ENCODE data around the gene SPINT1.

The SPINT1 gene

GRCh38 chr15:40892447-40893012, 48.7 kb downstream of the SPINT1 start:
- DNase-seq (ENCODE audit: low read depth in 1 of 2, low spot score in 1 of 2): no peak

DNA sequence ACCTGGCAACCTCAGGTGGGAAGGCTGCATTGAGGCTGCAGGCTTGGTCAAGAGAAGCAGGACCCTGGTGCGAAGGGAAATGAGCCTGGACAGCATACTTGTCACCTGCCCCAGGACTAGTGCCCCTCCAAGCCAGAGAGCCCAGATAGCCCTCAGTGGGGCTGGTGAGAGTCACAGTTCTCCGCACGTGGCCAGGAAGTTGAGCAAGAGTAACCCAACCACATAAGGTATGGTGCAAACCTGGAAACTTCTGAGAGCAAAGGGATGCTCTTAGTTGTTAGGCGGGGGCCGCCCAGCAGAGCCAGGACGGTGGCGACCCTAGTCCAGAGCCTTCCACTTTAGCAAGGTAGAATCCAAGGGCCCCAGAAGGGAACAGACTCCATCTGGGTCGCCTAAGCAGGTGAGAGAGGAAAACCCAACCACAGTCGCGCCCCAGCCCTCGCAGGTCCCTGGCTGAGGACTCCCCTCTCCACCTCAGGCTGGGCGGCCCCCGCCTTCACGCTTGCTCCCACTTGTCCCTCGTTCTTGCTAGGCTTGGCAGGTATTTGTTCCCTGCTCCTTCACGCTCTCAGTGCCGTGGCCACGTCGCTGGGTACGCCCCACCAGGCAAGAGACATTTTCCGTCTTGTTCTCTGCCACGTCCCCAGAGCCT, 49.3 kb downstream of the SPINT1 start:
- no peak for DNase-seq (ENCODE audit: low read depth in 1 of 2, low spot score in 1 of 2)

- peak; percentile 98 to 99 for DNase-seq (ENCODE audit: low read depth in 1 of 2, low spot score in 1 of 2)
These were observed 50.2 kb downstream of the SPINT1 start, which contains the start of gene VPS18 for GRCh38 chr15:40893733-40894680. VPS18 (plus strand) TSS chr15:40894450; CDS start chr15:40894769, 319 bp downstream.

GRCh38 chr15:40894681-40895448, 51.0 kb downstream of the SPINT1 start:
- DNase-seq (ENCODE audit: low read depth in 1 of 2, low spot score in 1 of 2): peak; percentile 26 to 43

- no peak for DNase-seq (ENCODE audit: low read depth in 1 of 2, low spot score in 1 of 2)
These were observed 55.8 kb downstream of the SPINT1 start for GRCh38 chr15:40899536-40900207.

DNA sequence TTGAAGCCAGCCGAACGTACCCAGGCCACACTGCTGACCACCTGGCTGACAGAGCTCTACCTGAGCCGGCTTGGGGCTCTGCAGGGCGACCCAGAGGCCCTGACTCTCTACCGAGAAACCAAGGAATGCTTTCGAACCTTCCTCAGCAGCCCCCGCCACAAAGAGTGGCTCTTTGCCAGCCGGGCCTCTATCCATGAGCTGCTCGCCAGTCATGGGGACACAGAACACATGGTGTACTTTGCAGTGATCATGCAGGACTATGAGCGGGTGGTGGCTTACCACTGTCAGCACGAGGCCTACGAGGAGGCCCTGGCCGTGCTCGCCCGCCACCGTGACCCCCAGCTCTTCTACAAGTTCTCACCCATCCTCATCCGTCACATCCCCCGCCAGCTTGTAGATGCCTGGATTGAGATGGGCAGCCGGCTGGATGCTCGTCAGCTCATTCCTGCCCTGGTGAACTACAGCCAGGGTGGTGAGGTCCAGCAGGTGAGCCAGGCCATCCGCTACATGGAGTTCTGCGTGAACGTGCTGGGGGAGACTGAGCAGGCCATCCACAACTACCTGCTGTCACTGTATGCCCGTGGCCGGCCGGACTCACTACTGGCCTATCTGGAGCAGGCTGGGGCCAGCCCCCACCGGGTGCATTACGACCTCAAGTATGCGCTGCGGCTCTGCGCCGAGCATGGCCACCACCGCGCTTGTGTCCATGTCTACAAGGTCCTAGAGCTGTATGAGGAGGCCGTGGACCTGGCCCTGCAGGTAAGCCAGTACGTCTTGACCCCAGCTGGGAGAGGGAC, 56.6 kb downstream of the SPINT1 start:
- DNase-seq (ENCODE audit: low read depth in 1 of 2, low spot score in 1 of 2): no peak

GRCh38 chr15:40901053-40901443, 57.2 kb downstream of the SPINT1 start:
- no peak for DNase-seq (ENCODE audit: low read depth in 1 of 2, low spot score in 1 of 2)

- DNase-seq (ENCODE audit: low read depth in 1 of 2, low spot score in 1 of 2): no peak
These were observed 59.0 kb downstream of the SPINT1 start for GRCh38 chr15:40902605-40903561.

- DNase-seq (ENCODE audit: low read depth in 1 of 2, low spot score in 1 of 2): no peak
These were observed 60.8 kb downstream of the SPINT1 start for GRCh38 chr15:40904552-40905201.

DNA sequence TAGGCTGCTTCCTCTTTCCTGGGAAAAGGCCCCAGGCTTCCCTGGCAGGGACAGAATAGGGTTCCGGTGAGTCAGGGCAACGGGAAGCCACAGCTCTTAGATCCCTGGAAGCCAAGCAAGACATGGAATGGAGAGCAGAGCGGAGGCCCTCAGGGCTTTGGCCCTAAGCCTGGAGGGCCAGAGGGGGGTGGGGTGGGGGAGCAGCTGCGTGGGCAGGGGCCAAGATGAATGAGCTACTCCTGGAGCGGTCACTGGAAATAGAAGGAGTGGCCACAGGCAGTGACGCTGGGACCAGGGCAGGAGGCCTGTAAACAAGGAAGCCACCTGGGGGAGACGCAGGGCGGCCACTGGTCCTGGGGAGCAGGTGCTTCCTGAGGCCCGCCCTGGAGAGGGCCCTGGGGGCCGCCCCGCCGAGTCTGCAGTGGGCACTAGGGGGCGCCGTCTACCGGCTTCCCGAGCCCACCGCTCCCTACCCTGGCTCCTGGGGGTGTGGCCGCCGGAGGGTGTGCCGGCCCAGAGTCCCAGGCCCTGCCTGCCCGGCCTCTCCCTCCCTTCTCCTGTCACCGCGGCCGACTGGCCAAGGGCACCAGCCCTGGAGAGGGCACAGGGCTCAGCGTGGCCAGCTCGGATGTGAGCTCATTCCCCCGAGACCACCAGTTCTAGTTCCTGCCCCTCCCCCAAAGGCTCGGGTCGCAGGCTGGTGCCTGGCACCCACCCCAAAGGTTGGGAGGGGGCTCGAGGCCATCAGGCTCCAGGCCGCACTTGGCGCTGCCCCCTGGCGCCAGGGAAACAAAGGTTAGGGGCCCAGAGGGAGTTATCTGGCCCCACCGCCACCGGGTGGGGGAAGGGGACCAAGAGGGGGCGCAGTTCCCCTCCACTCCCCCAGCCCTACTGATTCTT, 62.5 kb downstream of the SPINT1 start:
- peak; percentile 58 to 62 for DNase-seq (ENCODE audit: low read depth in 1 of 2, low spot score in 1 of 2)

DNA sequence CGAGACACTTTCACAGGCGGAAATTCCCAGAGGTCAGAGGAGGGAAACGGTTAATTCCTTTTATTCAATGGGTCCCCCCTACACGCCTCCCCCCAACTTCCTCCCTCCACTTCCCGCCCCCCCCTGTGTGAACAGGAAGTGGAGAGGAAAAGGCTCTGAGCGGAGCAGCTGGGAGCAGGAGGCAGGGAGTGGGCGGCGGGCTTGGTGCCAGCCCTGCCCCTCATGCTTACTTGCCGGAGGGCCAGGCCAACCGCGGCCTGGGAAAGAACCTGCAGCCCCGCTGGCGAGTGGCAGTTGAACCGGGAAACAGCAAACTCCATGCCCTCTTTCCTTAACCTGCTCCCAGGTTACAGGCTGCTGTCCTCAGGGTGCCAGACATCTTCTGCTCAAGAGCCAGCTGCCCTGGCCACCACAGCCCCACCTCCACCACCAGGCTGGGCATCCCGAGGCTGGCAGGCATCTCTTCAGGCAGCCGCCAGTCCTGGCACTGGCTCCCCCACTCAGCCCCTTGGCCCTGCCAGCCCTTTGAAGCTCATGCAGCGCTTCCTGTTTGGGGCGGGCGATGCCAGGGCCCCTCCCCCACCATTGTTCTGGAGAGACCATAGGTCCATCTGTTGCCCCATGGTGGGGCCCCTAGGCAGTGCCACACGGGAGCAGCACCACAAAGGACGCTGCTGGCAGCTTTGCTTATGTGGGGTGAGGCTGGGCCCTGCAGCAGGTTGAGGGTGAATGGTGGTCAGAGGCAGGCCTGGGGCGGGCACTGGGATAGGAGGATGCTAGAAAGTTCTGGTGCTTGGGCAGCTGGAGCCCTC, 63.3 kb downstream of the SPINT1 start:
- peak in 1 of 2 donors; percentile 45 for DNase-seq (ENCODE audit: low read depth in 1 of 2, low spot score in 1 of 2)
